Measurements from ENCODE around the gene RTKN2.
"Not testable (repeated sequence)": the region's sequence is repeated elsewhere in the genome, so short reads cannot be mapped to it uniquely, and the experiment has no call there.

Gene RTKN2

GRCh38 chr10:62259998-62260397, 8.6 kb downstream of the RTKN2 start:
- no peak for DNase-seq (ENCODE audit: low read depth, low spot score)

DNA sequence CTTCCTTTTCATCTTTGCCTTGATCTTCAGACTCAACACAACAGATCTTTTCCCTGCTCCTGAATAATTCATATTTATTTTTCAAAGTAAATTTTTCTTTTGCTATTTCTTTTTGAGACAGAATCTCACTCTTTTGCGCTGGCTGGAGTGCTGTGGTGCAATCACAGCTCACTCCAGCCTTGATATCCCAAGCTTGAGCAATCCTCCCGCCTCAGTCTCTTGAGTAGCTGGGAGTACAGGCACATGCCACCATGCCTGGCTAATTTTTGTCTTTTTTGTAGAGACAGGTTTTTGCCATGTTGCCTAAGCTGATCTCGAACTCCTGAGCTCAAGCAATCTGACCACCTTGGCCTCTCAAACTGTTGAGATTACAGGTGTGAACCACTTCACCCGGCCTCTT, 9.2 kb downstream of the RTKN2 start:
- no peak for DNase-seq (ENCODE audit: low read depth, low spot score)

DNA sequence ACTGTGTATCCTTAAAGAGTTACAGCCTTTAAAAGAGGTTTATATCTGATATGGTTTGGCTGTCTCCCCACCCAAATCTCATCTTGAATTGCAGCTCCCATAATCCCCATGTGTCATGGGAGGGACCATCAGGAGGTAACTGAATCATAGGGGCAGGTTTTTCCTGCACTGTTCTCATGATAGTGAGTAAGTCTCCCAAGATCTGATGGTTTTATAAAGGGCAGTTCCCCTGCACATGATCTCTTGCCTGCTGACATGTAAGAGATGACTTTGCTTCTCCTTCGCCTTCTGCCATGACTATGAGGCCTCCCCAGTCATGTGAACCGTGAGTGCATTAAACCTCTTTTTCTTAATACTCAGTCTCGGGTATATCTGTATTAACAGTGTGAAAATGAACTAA, 9.7 kb downstream of the RTKN2 start:
- DNase-seq (ENCODE audit: low read depth, low spot score): no peak

- DNase-seq (ENCODE audit: low read depth, low spot score): no peak
These were observed 14.9 kb downstream of the RTKN2 start for GRCh38 chr10:62253704-62254103.

DNA sequence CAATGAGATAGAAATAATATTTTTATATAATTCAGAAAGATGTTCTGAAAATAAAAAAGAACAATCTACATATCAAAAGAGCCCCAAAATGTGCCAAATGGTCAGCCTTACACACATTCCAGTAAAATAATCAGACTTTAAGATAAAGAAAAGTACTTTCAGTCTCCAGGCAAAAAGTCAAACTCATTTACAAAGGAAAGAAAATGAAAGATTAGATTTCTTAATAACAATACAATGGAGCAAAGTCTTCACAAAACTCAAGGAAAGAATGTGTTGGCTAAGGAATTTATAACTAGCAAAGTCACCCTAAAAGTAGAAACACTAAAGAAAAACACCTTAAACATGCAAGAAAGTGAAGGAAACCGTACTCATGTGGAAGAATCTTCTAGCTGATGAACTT, 16.6 kb downstream of the RTKN2 start:
- DNase-seq (ENCODE audit: low read depth, low spot score): no peak

GRCh38 chr10:62250594-62251198, 17.9 kb downstream of the RTKN2 start:
- DNase-seq (ENCODE audit: low read depth, low spot score): peak; percentile 63

- DNase-seq (ENCODE audit: low read depth, low spot score): no peak
These were observed 18.7 kb downstream of the RTKN2 start for GRCh38 chr10:62249957-62250356.

GRCh38 chr10:62248465-62248864, 20.2 kb downstream of the RTKN2 start:
- no peak for DNase-seq (ENCODE audit: low read depth, low spot score)

- DNase-seq (ENCODE audit: low read depth, low spot score): peak; percentile 79
These were observed 23.7 kb downstream of the RTKN2 start for GRCh38 chr10:62244785-62245467.

GRCh38 chr10:62244088-62244487, 24.6 kb downstream of the RTKN2 start:
- DNase-seq (ENCODE audit: low read depth, low spot score): no peak

GRCh38 chr10:62243647-62243997, 25.0 kb downstream of the RTKN2 start:
- no peak for DNase-seq (ENCODE audit: low read depth, low spot score)

- DNase-seq (ENCODE audit: low read depth, low spot score): peak; percentile 76
These were observed 25.5 kb downstream of the RTKN2 start for GRCh38 chr10:62242965-62243646.

- not testable (repeated sequence) for DNase-seq (ENCODE audit: low read depth, low spot score)
These were observed 27.1 kb downstream of the RTKN2 start for GRCh38 chr10:62241521-62241920.

DNA sequence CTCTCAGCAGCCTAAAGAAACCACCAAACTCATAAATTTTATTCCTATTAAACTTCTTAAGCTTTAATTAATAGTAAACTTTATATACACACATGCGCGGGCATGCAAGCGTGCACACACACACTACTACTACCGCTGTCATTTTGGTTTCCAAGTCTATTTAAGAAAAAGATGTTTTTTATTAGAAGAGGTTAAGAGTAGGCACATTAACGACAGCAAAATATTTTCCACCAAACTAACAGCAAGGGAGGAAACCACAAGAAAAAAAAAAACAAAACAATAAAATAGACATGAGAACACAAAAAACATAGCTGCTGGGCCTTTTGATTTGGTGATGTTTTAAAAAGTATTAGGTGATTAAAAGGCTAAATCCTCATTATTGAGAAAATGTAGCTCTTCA, 28.6 kb downstream of the RTKN2 start:
- DNase-seq (ENCODE audit: low read depth, low spot score): no peak

DNA sequence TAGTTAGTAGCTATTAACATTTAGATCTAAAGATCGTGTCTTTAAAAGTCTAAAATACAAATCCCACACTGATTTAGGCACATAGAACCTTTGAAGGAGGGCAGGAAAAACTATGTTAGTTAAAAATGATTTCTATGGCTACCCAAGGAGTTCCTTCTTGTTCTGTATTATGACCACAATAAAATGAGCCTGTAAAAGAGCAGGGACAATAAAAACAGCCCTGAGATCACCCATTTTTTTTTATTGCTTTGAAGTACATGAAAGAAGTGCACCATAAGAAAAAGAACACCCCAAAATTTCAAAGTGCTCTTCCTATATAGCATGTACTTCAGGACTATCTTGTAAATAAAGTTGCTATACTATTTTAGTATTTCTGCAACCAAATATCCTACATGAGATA, 29.8 kb downstream of the RTKN2 start:
- DNase-seq (ENCODE audit: low read depth, low spot score): no peak

- no peak for DNase-seq (ENCODE audit: low read depth, low spot score)
These were observed 30.7 kb downstream of the RTKN2 start for GRCh38 chr10:62237966-62238365.

DNA sequence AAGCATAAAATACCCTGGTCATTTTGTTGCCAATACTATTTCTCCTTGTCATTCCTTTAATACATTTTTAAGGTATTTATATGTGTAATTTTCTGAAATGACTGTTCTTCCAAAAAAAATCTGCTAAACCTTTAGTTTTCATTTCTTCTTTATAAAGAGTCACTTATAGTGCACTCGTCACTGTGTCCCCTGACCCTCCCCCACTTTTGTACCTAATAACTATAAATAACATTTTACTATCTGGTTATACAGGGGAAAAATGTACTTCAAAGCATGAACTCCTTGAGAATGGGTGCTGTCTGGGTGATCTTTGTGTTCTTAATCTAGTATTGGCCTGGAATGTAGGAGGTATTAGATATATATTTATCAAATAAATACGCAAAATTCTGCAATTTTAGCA, 31.1 kb downstream of the RTKN2 start:
- DNase-seq (ENCODE audit: low read depth, low spot score): no peak

DNA sequence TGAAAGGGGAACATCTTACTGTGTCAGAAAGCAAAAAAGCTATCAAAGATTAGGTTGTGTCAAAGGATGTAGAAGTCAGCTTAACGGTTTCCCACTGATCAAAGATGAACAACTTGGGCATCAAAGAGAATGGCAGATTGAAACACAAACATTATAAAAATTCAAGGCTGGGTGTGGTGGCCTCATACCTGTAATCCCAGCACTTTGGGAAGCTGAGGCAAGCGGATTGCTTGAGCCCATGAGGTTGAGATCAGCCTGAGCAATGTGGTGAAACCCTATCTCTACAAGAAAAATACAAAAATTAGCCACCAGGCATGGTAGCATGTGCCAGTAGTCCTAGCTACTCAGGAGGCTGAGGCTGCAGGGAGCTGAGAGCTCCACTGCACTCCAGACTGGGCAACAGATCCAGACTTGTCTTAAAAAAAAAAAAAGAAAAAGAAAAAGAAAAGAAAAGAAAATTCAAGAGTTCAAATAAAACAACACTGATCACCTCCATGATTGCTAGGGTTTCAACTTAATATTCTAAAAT, 34.5 kb downstream of the RTKN2 start:
- no peak for DNase-seq (ENCODE audit: low read depth, low spot score)

DNA sequence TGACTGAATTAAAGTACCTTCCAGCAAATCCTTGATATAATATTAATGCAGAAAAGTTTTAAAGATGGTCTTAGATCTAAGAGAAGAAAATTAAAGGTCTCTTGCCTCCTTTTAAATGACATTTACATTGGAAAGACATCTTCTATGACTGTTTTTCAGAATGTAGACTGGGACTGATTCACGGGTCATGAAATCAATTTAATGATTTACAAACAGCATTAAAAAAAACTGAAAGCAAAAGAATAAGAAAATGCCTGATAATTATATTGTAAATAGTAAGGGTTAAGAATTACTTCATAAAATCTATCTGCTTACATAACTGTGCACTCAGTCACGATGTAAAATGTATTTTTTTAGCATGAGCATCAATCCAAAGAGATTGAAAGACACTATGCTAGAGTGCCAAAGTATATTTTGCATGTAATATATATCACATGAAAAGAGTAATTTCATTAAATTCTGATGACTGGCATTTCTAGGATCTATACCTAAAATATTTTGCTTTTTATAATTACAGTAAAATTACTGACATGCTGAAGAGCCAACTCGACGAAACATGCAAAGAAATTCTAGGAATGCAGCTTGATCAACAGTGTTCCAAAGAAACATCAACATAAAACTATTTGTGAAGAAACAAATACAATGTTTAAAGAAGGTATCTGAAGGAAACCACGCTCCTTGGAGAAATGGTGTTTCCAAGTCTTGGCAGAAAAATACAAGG, 35.1 kb downstream of the RTKN2 start:
- peak; percentile 47 for DNase-seq (ENCODE audit: low read depth, low spot score)

DNA sequence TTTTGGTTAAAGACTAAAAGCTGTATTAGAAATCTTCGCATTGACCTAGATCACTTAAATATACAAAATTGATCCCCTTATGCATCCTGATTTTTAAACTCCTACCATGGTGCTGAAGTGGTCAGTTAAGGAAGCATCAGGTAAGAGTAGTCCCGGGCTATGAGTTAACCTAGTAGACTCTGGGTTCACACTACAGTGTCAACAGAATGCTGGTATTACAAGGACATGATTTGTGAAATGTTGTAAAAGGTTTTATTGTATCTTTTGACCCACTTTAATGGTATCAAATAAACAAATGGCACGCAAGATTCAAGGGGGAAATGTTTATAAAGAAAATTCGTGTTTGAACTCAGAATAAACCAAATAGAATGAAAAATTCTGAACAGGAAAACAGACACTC, 36.8 kb downstream of the RTKN2 start:
- DNase-seq (ENCODE audit: low read depth, low spot score): peak; percentile 18

GRCh38 chr10:62231371-62231770, 37.3 kb downstream of the RTKN2 start:
- peak; percentile 75 for DNase-seq (ENCODE audit: low read depth, low spot score)

Measured in astrocyte of the hippocampus (primary cell).